ENCODE results near the gene HEBP2. TPM values are rescaled to one million over a fixed set of nuclear protein-coding genes. Genes with fewer than 3 reads are reported as not detected.

Gene HEBP2
- total and polyA plus RNA-seq, 2 donors (not counting 3 experiments of a cell fraction or from before 2014, with no cell fraction given), result 22.5 to 75.3 TPM

DNA sequence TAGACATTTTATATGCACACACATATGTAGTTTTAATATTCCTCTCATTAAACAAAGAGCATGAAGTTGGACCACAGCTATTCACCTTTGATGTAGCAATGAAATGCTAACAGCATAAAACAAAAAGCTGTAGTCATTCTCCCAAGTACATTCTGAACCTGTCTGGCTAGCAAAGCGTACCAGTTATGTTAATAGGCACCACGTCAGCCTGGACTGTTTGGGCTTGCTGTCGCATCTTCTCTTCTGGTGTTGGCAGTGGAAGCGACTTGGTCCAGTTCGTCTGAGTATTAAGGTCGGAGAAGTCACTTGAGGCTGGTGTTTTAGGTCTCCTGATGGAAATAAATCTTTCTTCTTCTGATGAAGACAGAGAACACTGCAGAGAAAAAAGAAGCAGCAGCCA, 42.8 kb downstream of the HEBP2 start:
- Histone ChIP-seq H3K4me3 (replicated peaks in 1 of 3; ENCODE audit: insufficient read depth in 1 of 3, low read depth in 1 of 3, low read length in 3 of 3) (no peak overlapping the region), H3K4me2 (ENCODE audit: insufficient read depth, low read length) (no peak overlapping the region), H3K9me1 (replicated peaks; ENCODE audit: control insufficient read depth, extremely low read depth, insufficient read depth, low read length) (no peaks in the 10 kb centered on the region), H3K27me3 (ENCODE audit: control insufficient read depth in 2 of 2, insufficient read depth in 2 of 2, low read length in 2 of 2) (no peaks in the 10 kb centered on the region), H2AFZ (ENCODE audit: low read depth, low read length) (no peak overlapping the region), H3K9me3 (replicated peaks; ENCODE audit: control insufficient read depth, insufficient read depth, low read length) (no peaks in the 10 kb centered on the region), H3K79me2 (ENCODE audit: control insufficient read depth, insufficient read depth, low read length) (peaks cover 13% of the 10 kb centered on the region), H3K27ac (ENCODE audit: insufficient read depth, low read depth, low read length) (no peak overlapping the region), H4K20me1 (replicated peaks; ENCODE audit: control insufficient read depth, extremely low read depth, insufficient read depth, low read length) (no peaks in the 10 kb centered on the region), H3K36me3 (ENCODE audit: control insufficient read depth in 2 of 2, extremely low read depth in 1 of 2, insufficient read depth in 2 of 2, low read length in 2 of 2) (peaks cover 5 to 10% of the 10 kb centered on the region in 2 experiments), H3K4me1 (ENCODE audit: control insufficient read depth, extremely low read depth, insufficient read depth, low read length) (no peaks in the 10 kb centered on the region), H3K9ac (replicated peaks; ENCODE audit: extremely low read depth, insufficient read depth, low read length) (no peak overlapping the region)
- DNase-seq (ENCODE audit: low read depth, low spot score), result no peak
- ChIA-PET CTCF (interaction anchor here (1.4 to 2.2 kb wide), 2 partner anchors 25 to 71 kb away, joined by 3 to 5 read pairs; no protein-coding TSS in a partner anchor), POLR2A (no interaction called here)
- TF ChIP-seq MYC (IDR thresholded peaks at IDR 0.05; ENCODE audit: low read depth, low read length) (no peak), GATA2 (IDR thresholded peaks at IDR 0.05; ENCODE audit: insufficient read depth, insufficient read length, low read depth, low read length) (no peak), POLR2AphosphoS5 (IDR thresholded peaks at IDR 0.05; ENCODE audit: insufficient read depth, low read depth, low read length) (no peak)
- dilution Hi-C loops (cut with MboI; ENCODE audit: extremely low pct_ligation_motif_present, low sequenced_read_pairs), result no loop called here
- intact Hi-C loops (cut with micrococcal nuclease), result no loop called here
- no peak for FAIRE-seq
- no TSS peak for BruUV-seq (replicated peaks)

- H3K9me3 ChIP-seq (replicated peaks; ENCODE audit: control insufficient read depth, insufficient read depth, low read length), result no peaks in the 10 kb centered on the region
- CTCF ChIA-PET, result no interaction called here
- FAIRE-seq (no peak), DNase-seq (ENCODE audit: low read depth, low spot score) (no peak)
- H3K9ac ChIP-seq (replicated peaks; ENCODE audit: extremely low read depth, insufficient read depth, low read length), result no peak overlapping the region
- dilution Hi-C loops (cut with MboI; ENCODE audit: extremely low pct_ligation_motif_present, low sequenced_read_pairs) (no loop called here), intact Hi-C loops (cut with micrococcal nuclease) (no loop called here)
- no peak overlapping the region for H3K4me3 ChIP-seq (replicated peaks in 1 of 3; ENCODE audit: insufficient read depth in 1 of 3, low read depth in 1 of 3, low read length in 3 of 3)
- no peak overlapping the region for H3K27ac ChIP-seq (ENCODE audit: insufficient read depth, low read depth, low read length)
- H3K4me1 ChIP-seq (ENCODE audit: control insufficient read depth, extremely low read depth, insufficient read depth, low read length), result peaks cover 9% of the 10 kb centered on the region
- TF ChIP-seq POLR2AphosphoS5 (IDR thresholded peaks at IDR 0.05; ENCODE audit: insufficient read depth, low read depth, low read length) (no peak), GATA2 (IDR thresholded peaks at IDR 0.05; ENCODE audit: insufficient read depth, insufficient read length, low read depth, low read length) (no peak), JUN (IDR thresholded peaks at IDR 0.05; ENCODE audit: borderline replicate concordance, insufficient read depth, insufficient read length, low read depth) (no peak), MYC (IDR thresholded peaks at IDR 0.05; ENCODE audit: low read depth, low read length) (no peak), EZH2 (IDR thresholded peaks at IDR 0.05; ENCODE audit: borderline replicate concordance, low read depth, low read length, severe bottlenecking) (no peak), CTCF (IDR thresholded peaks at IDR 0.05; ENCODE audit: extremely low read depth in 1 of 2, insufficient read depth in 1 of 2, low read depth in 1 of 2, low read length in 2 of 2) (no peak), POLR2A (IDR thresholded peaks at IDR 0.05; ENCODE audit: low read depth, low read length) (no peak), FOS (IDR thresholded peaks at IDR 0.05; ENCODE audit: borderline replicate concordance, insufficient read depth, low read length) (no peak)
- TF ChIP-seq, protein P1, sequence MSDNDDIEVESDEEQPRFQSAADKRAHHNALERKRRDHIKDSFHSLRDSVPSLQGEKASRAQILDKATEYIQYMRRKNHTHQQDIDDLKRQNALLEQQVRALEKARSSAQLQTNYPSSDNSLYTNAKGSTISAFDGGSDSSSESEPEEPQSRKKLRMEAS (IDR thresholded peaks at IDR 0.05; ENCODE audit: insufficient read depth, insufficient read length), result no peak
- peaks cover 4% of the 10 kb centered on the region in 2 experiments for H3K36me3 ChIP-seq (ENCODE audit: control insufficient read depth in 2 of 2, extremely low read depth in 1 of 2, insufficient read depth in 2 of 2, low read length in 2 of 2)
- H3K4me2 ChIP-seq (ENCODE audit: insufficient read depth, low read length), result no peak overlapping the region
- H2AFZ ChIP-seq (ENCODE audit: low read depth, low read length), result no peak overlapping the region
- BruUV-seq (replicated peaks), result no TSS peak
- POLR2A ChIA-PET, result no interaction called here
- peaks cover 23% of the 10 kb centered on the region for H3K79me2 ChIP-seq (ENCODE audit: control insufficient read depth, insufficient read depth, low read length)
- H3K9me1 ChIP-seq (replicated peaks; ENCODE audit: control insufficient read depth, extremely low read depth, insufficient read depth, low read length), result no peaks in the 10 kb centered on the region
- no peaks in the 10 kb centered on the region for H4K20me1 ChIP-seq (replicated peaks; ENCODE audit: control insufficient read depth, extremely low read depth, insufficient read depth, low read length)
- no peaks in the 10 kb centered on the region for H3K27me3 ChIP-seq (ENCODE audit: control insufficient read depth in 2 of 2, insufficient read depth in 2 of 2, low read length in 2 of 2)
These were observed 46.4 kb downstream of the HEBP2 start for GRCh38 chr6:138450445-138450844.

Measured in endothelial cell of umbilical vein (primary cell).